ENCODE results near the gene METTL5. TPM values are rescaled to one million over a fixed set of nuclear protein-coding genes. Genes with fewer than 3 reads are reported as not detected.

Gene METTL5
- total and polyA plus RNA-seq, 10 donors = 24.4 to 57.0 (median 34.5) TPM

DNA sequence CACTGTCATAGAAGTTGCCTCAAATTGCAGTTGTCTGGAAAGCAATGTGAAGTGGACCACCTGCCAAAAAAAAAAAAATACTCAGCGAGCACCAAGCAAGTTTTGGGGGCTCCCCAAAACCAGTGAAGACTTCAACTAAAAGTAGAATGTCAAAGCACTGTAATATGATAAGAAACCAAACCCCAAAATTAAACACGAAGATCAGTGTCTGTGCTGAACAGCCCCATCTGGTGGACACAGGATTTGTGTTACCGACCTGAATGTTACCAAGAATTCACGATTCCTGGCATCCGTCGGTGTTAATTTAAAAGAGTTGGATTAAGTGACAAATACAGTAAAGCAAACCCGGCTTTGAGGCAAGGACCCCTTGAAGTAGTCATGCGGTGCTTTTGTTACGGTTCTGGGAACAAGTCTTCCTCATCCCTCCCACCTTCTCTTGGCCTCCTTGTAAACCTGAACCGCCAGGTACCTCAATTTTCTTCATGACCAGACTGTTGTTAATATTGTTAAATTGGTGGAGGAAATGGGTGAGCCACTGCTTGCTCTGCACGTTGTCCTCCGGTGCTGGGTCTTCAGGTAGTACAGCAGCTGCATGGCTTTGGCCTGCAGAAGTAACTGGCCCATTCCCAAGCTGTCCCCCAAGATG, 57.3 kb downstream of the METTL5 start:
- TF ChIP-seq POLR2A (IDR thresholded peaks at IDR 0.05) = no peak
- TF ChIP-seq, protein P1, sequence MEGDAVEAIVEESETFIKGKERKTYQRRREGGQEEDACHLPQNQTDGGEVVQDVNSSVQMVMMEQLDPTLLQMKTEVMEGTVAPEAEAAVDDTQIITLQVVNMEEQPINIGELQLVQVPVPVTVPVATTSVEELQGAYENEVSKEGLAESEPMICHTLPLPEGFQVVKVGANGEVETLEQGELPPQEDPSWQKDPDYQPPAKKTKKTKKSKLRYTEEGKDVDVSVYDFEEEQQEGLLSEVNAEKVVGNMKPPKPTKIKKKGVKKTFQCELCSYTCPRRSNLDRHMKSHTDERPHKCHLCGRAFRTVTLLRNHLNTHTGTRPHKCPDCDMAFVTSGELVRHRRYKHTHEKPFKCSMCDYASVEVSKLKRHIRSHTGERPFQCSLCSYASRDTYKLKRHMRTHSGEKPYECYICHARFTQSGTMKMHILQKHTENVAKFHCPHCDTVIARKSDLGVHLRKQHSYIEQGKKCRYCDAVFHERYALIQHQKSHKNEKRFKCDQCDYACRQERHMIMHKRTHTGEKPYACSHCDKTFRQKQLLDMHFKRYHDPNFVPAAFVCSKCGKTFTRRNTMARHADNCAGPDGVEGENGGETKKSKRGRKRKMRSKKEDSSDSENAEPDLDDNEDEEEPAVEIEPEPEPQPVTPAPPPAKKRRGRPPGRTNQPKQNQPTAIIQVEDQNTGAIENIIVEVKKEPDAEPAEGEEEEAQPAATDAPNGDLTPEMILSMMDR (IDR thresholded peaks at IDR 0.05 in 8 of 11, conservative IDR thresholded peaks at IDR 0.05 in 3 of 11) = peak in 10 of 11 experiments; percentile 23 to 70 (median 62)
- Histone ChIP-seq H3K9me3 (no peaks in the 10 kb centered on the region), H3K27ac (no peak overlapping the region), H3K4me1 (peaks cover 5 to 23% (median 12%) of the 10 kb centered on the region in 6 donors), H3K4me3 (no peak overlapping the region), H3K27me3 (replicated peaks in 1 of 7) (peaks cover 0 to 37% (median 16%) of the 10 kb centered on the region in 7 donors), H3K36me3 (no peaks in the 10 kb centered on the region)
- whole genome bisulfite sequencing, 5 donors = 14 to 29% (median 20%) methylated on average over 12 of the region's 12 CpGs
- no peak for DNase-seq
- intact Hi-C loops (cut with DNase I; ENCODE audit: low total_unique reads) = no loop called here

DNA sequence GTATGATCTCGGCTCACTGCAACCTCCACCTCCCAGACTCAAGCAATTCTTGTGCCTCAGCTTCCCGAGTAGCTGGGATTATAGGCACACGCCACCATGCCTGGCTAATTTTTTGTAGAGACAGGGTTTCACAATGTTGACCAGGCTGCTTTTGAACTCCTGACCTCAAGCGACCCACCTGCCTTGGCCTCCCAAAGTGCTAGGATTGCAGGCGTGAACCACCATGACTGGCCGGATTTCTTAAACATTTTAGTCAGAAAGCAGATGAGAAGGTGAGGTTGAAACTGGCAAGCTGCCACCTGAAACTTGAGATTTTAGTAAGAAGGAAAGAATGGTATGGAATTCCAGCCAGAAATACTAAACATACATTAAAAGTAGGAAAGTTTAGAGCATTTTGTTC, 59.2 kb downstream of the METTL5 start:
- no peaks in the 10 kb centered on the region for H3K36me3 ChIP-seq
- no peak for DNase-seq
- peaks cover 0 to 33% (median 16%) of the 10 kb centered on the region in 7 donors for H3K27me3 ChIP-seq (replicated peaks in 1 of 7)
- no peak overlapping the region for H3K4me3 ChIP-seq
- peaks cover 5 to 23% (median 12%) of the 10 kb centered on the region in 6 donors for H3K4me1 ChIP-seq
- intact Hi-C loops (cut with DNase I; ENCODE audit: low total_unique reads) = no loop called here
- H3K9me3 ChIP-seq = no peaks in the 10 kb centered on the region
- H3K27ac ChIP-seq = no peak overlapping the region
- WGBS, 5 donors = 80 to 94% (median 85%) methylated on average over 6 of the region's 6 CpGs
- TF ChIP-seq POLR2AphosphoS5 (IDR thresholded peaks at IDR 0.05) (no peak), POLR2A (IDR thresholded peaks at IDR 0.05) (no peak)
- TF ChIP-seq, protein P1 (IDR thresholded peaks at IDR 0.05 in 8 of 11, conservative IDR thresholded peaks at IDR 0.05 in 3 of 11) = no peak

DNA sequence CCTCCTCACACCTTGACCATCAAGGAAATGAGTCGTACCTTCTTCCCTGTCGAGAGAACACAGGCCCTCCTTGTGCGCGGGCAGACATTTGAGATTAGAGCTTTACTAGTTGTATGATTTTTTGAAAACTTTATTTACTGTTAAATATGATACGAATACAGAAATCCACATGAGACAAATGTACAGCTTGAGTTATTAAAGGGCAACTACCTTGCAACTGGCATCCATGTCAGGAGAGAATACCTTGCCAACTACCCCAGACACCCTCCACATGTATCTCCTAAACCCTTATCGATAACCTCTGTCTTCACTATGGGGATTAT, 62.8 kb downstream of the METTL5 start:
- intact Hi-C loops (cut with DNase I; ENCODE audit: low total_unique reads) = no loop called here
- TF ChIP-seq, protein P1 (IDR thresholded peaks at IDR 0.05 in 8 of 11, conservative IDR thresholded peaks at IDR 0.05 in 3 of 11) = no peak
- TF ChIP-seq POLR2A (IDR thresholded peaks at IDR 0.05) (no peak), POLR2AphosphoS5 (IDR thresholded peaks at IDR 0.05) (no peak)
- Histone ChIP-seq H3K4me1 (peaks cover 0 to under 1% (median 0%) of the 10 kb centered on the region in 6 donors), H3K4me3 (no peak overlapping the region), H3K9me3 (no peaks in the 10 kb centered on the region), H3K36me3 (no peaks in the 10 kb centered on the region), H3K27me3 (replicated peaks in 1 of 7) (no peaks in the 10 kb centered on the region), H3K27ac (no peak overlapping the region)
- 79 to 82% (median 81%) methylated on average over 6 of the region's 6 CpGs for WGBS, 5 donors
- DNase-seq = no peak

Other genes with a start within 250 kb of the METTL5 start
- gene PPIG, start 240.6 kb downstream of the METTL5 start, total RNA-seq = 10 to 100 TPM; 47.8 to 72.7 (median 64.5) TPM
- 10 to 100 TPM; 32.5 to 43.1 (median 34.8) TPM for gene PPIG, start 240.6 kb downstream of the METTL5 start, polyA plus RNA-seq
- gene CFAP210, start 130.5 kb downstream of the METTL5 start, total RNA-seq = not detected
- under 1 TPM in 2 of 3 donors, not detected in 1; 0.09 to 0.15 TPM for gene CFAP210, start 130.5 kb downstream of the METTL5 start, polyA plus RNA-seq
- 1 to 10 TPM; 3.4 to 6.9 (median 4.4) TPM for gene PHOSPHO2, start 130.4 kb downstream of the METTL5 start, total RNA-seq
- gene PHOSPHO2, start 130.4 kb downstream of the METTL5 start, polyA plus RNA-seq = 1 to 10 TPM; 1.2 to 2.3 (median 2.1) TPM
- gene KLHL23, start 91.1 kb downstream of the METTL5 start, total RNA-seq = 1 to 10 TPM; 1.4 to 3.3 (median 2.1) TPM
- 1 to 10 TPM in 1 of 3 donors, under 1 TPM in 2; 0.48 to 1.4 (median 0.86) TPM for gene KLHL23, start 91.1 kb downstream of the METTL5 start, polyA plus RNA-seq
- 100 to 1,000 TPM in 1 of 7 donors, 10 to 100 TPM in 6; 55.1 to 103 (median 73.2) TPM for gene SSB, start 26.0 kb downstream of the METTL5 start, total RNA-seq
- 10 to 100 TPM; 71.9 to 94.2 (median 80.6) TPM for gene SSB, start 26.0 kb downstream of the METTL5 start, polyA plus RNA-seq
- 100 to 1,000 TPM in 1 of 7 donors, 10 to 100 TPM in 6; 40.3 to 119 (median 62.4) TPM for gene UBR3, start 2.5 kb upstream of the METTL5 start, total RNA-seq
- 10 to 100 TPM in 1 of 3 donors, 1 to 10 TPM in 2; 7.2 to 10.5 (median 7.9) TPM for gene UBR3, start 2.5 kb upstream of the METTL5 start, polyA plus RNA-seq

Measured in spleen (tissue), 11 donors.